ENCODE data around the gene SREBF1.

DNA sequence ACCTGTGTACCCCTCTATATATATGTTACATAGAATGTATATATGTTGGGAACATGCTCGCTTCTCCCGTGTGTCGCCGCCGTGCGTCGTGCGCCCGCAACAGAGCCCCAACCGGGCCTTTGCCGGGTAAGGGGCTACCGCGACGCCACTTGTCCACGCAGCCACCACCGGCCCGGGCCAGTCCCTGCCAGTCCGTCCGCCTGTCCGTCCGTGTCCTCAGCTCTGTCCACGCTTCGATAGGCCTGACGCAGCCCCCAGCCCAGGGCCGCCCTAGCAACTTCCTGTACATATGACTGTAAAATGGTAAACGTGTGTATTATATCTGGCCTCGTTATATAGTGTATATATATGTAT is 25.9 kb downstream of the SREBF1 start:
- TF ChIP-seq SUZ12 (IDR thresholded peaks at IDR 0.05) (no peak), LEF1 (IDR thresholded peaks at IDR 0.05; ENCODE audit: borderline replicate concordance) (no peak), FOXM1 (IDR thresholded peaks at IDR 0.05; ENCODE audit: borderline replicate concordance) (no peak), TARDBP (IDR thresholded peaks at IDR 0.05) (no peak), L3MBTL2 (conservative IDR thresholded peaks at IDR 0.05) (no peak), PKNOX1 (IDR thresholded peaks at IDR 0.05) (no peak), BHLHE40 (IDR thresholded peaks at IDR 0.05; ENCODE audit: borderline replicate concordance) (no peak), NFRKB (IDR thresholded peaks at IDR 0.05) (no peak), ZNF384 (IDR thresholded peaks at IDR 0.05) (no peak), FOXA1 (IDR thresholded peaks at IDR 0.05) (no peak), SP1 (IDR thresholded peaks at IDR 0.05) (no peak), ELF4 (IDR thresholded peaks at IDR 0.05) (no peak), ARNT (IDR thresholded peaks at IDR 0.05) (no peak)
